Measurements from ENCODE around the gene NOXA1. TPM values are rescaled to one million over a fixed set of nuclear protein-coding genes. Genes with fewer than 3 reads are reported as not detected.
A peak's percentile ranks its signal among the peaks of the same experiment; 100 is the strongest.

The NOXA1 gene
- total RNA-seq, 1 donor: not detected

DNA sequence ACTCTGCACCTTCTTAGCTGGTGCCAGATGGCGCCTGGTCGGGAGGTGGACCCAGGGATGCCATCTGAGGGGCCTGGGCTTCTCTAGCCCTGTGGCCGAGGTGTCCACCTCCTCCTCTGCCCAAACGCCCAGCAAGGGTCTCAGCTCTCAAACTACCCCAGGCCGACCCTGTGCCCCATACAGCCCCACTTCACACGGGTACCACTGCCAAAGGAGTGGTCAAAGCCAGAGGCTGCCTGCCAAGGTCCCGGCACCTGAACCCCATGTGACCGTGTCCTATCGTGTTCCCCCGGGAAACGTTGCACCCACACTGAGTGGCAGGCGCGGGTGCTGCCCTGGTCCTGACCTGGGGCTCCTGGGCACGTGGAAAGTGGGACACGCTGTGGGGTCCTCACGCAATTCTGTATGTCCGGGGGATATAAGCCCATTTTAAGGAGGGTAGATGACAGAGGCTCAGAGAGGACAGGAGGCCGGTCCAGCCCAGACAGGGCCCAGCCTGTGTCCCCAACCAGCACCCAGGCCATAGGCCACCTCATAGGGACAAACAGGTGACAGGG lies 16.0 kb downstream of the NOXA1 start:
- no peak for DNase-seq (ENCODE audit: low read depth)
- TF ChIP-seq CTCF (IDR thresholded peaks at IDR 0.05; ENCODE audit: insufficient read depth, low read depth, low read length): no peak
- H3K4me3 ChIP-seq (ENCODE audit: low read depth, low read length): no peak overlapping the region

DNA sequence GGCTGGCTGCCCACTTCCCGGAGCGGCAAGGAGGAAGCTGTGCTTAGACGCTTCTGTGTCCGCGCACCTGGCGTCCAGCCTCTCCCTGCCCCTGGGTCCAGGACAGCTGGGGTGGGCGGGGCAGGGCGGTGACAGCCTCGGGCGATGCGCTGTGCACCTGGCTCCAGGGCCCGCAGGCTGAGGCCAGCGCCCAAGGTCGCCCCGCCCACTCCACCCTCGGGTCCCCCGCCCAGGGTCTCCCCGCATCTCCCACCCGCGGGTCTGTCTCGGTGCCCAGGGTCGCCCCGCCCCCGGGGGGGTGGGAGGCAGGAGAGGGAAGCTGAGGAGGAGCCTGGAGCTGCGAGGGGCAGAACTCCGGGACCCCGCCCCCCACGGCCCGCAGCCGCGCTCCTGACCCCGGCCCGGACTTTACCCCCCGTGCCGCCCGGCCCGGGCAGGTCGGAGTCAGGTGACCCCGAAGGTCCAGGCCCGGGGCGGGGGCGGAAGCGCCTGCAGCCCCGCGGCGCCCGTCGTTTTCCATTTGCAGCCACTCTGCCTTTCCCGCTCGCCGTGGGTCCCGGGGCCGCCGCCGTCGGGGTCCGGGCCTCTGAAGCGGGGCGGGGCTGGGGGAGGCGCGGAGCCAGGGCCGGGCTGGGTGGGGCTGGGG lies 18.2 kb downstream of the NOXA1 start, which contains the start of gene ENTPD8:
TSS of gene ENTPD8 (minus strand) at position 69 of the 646 bp plus-strand sequence. CDS start 3,072 bp downstream, outside the sequence.
- no peak for DNase-seq (ENCODE audit: low read depth)
- peak within 1 kb of the TSS; percentile 44 for H3K4me3 ChIP-seq (ENCODE audit: low read depth, low read length)
- no peak for TF ChIP-seq CTCF (IDR thresholded peaks at IDR 0.05; ENCODE audit: insufficient read depth, low read depth, low read length)

DNA sequence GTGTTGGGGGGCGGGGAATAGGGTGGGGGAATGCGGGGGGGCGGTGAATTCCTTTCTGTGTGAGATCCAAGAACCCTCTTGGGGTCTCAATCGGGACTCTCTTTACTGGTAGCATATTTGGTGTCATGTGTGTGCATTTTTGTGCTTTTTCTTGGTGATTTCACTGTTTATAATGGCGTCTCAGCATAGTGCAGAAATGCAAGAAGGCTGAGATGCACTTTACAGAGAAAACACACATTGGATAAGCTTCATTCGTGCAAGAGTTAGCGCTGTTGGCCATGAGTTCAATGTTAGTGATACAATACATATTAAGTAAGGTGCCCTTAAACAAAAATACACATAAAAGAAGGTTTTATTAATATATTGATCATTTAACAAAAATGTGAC lies 18.7 kb downstream of the NOXA1 start:
- DNase-seq (ENCODE audit: low read depth): no peak
- TF ChIP-seq CTCF (IDR thresholded peaks at IDR 0.05; ENCODE audit: insufficient read depth, low read depth, low read length): no peak
- no peak overlapping the region for H3K4me3 ChIP-seq (ENCODE audit: low read depth, low read length)

- H3K4me3 ChIP-seq (ENCODE audit: low read depth, low read length): no peak overlapping the region
- TF ChIP-seq CTCF (IDR thresholded peaks at IDR 0.05; ENCODE audit: insufficient read depth, low read depth, low read length): no peak
- no peak for DNase-seq (ENCODE audit: low read depth)
Observed at GRCh38 chr9:137444106-137444790, 21.1 kb downstream of the NOXA1 start.

DNA sequence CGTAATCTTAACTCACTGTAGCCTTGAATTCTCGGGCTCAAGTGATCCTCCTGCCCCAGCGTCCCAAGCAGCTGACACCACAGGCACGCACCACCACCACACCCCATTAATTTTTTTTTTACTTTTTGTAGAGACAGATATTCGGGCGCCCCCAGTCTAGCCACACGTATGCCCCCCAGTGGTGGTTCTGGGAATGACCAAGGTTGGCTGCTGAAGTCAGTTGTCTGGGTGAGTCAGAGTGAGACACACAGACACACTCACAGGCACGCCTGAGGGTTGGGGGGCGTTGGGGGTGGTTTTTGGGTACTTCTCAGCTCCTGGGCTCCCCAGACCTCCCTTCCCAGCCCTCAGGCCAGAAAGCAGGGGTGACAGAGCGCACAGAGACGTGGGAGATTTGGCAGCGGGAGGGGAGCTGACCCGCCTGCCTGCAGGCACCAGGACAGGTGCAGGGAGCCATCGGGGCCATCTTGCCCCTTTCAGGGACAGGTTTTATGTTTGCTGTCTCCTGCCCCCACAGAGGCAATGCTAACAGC lies 22.1 kb downstream of the NOXA1 start:
- H3K4me3 ChIP-seq (ENCODE audit: low read depth, low read length): no peak overlapping the region
- DNase-seq (ENCODE audit: low read depth): peak; percentile 80
- TF ChIP-seq CTCF (IDR thresholded peaks at IDR 0.05; ENCODE audit: insufficient read depth, low read depth, low read length): peak; percentile 88

DNA sequence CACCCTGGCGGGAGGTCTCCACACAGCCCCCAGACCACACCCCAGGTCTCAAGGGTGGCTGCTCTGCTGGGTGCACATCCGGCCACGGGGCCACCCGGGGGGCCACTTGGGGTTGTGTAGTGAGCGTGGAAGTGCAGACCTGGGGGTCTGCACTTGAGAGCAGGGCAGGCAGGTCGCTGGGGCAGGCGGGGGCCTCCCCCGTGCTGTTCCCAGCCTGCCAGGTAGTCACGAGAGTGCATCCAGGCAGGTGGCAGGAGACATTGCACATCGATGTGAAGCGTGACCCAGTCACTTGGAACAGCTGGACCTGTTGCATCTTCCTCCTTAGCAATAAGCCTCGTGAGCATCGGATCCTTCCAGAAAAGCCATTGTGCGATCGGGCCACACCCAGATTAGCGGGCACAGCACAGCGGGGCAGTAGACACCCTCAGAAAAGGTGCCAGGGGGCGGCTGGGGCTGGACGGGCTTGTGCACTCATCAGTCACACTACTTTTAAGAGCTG lies 22.8 kb downstream of the NOXA1 start:
- TF ChIP-seq CTCF (IDR thresholded peaks at IDR 0.05; ENCODE audit: insufficient read depth, low read depth, low read length): no peak
- no peak overlapping the region for H3K4me3 ChIP-seq (ENCODE audit: low read depth, low read length)
- DNase-seq (ENCODE audit: low read depth): no peak

Measured in fibroblast of villous mesenchyme (primary cell).